GM12874 (cell line): Measurements from ENCODE around the gene ALOX5AP.

Experiments used
- TF ChIP-seq, protein P1 (sequence below): IDR thresholded peaks from 2 replicates; pipeline ENCODE4 v1.5.1; 2011; ENCODE audit warnings: low read depth, mild to moderate bottlenecking, control low read depth, low read length, moderate library complexity; ENCODE audit not compliant: insufficient read depth

Gene ALOX5AP

GRCh38 chr13:30735025-30735871 is at the start of gene ALOX5AP:
ALOX5AP (plus strand) TSS chr13:30735543; CDS start chr13:30735606, 63 bp downstream.
- TF ChIP-seq, protein P1, sequence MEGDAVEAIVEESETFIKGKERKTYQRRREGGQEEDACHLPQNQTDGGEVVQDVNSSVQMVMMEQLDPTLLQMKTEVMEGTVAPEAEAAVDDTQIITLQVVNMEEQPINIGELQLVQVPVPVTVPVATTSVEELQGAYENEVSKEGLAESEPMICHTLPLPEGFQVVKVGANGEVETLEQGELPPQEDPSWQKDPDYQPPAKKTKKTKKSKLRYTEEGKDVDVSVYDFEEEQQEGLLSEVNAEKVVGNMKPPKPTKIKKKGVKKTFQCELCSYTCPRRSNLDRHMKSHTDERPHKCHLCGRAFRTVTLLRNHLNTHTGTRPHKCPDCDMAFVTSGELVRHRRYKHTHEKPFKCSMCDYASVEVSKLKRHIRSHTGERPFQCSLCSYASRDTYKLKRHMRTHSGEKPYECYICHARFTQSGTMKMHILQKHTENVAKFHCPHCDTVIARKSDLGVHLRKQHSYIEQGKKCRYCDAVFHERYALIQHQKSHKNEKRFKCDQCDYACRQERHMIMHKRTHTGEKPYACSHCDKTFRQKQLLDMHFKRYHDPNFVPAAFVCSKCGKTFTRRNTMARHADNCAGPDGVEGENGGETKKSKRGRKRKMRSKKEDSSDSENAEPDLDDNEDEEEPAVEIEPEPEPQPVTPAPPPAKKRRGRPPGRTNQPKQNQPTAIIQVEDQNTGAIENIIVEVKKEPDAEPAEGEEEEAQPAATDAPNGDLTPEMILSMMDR = no peak

DNA sequence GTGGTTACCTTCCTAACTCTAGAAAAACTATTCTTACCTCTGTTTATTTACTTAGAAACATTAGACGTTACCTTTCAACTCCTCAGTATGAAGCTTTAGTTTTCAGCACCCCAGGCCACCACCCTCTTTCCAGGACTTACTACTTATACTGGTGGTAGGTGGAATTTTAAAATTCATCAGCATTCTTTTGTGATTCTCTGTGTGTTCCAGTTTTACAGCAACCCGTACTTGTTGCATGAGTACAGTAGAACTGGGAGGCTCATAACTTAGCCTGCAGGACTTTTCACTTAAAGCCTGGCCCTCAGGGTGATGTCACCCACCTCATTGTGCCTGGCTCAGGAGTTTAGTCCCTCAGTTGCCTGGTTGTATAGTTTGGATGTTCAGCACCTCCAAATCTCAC is 49.4 kb upstream of the ALOX5AP start:
- TF ChIP-seq, protein P1 = no peak

DNA sequence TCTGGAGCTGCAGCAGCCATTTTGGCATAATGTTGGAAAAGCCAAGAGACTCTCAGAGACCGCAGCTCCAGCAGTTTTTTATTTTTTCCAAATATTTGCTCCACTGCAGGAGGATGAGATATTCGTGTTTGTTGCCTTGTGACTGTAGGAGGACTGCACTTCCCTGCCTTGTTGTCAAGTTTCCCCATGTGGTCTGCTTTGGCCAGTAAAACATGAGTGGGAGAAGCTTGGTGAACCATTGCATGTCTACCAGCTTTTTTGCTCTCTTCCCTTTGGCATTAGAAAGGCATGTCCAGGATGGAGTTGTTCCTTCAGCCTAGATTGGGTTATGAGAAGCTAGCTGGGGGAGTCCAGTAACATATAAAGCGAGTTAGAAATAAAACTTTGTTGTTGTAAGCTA is 47.7 kb upstream of the ALOX5AP start:
- TF ChIP-seq, protein P1 = no peak

- TF ChIP-seq, protein P1 = no peak
Measured at GRCh38 chr13:30689752-30690151, 45.6 kb upstream of the ALOX5AP start.

DNA sequence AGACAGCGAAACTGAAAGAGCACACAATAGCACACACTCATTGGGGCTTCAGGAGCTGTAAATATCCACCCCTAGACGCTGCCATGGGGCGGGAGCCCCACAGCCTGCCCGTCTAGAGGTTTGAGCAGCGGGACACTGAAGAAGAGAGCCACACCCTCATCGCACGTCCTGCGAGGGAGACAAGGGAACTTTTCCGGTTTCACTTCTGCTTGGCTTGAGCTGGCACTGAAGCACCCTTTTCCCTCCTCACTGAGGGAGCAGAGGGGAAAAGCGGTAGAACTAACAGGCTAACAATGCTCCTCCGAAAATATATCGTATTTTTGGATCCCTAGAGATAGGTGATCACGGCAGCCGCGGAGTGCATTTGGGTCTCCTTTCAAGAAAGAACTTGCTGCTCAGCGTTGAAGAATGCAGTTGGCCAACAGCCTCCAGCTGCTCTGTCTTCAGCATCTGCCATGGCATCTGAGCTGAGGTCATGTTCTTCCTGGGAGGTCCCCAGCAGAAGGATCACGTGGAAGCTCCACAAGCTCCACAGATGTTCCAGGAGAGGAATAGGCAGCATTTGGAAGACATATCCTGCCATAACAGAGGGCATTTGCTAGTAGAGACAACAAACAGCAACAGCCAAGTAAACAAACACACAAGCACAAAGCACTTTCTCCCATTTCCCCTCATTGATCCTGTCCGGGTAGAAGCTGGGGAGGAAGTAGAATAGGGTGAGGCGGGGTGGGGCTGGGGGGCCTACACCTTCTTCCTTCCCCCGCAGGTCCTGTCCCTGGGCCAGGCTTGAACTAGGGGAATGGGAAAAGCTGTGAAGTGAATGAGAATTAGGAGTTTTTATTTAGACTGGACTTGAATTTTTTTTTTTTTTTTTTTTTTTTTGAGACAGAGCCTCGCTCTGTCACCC is 44.8 kb upstream of the ALOX5AP start:
- TF ChIP-seq, protein P1 = no peak

DNA sequence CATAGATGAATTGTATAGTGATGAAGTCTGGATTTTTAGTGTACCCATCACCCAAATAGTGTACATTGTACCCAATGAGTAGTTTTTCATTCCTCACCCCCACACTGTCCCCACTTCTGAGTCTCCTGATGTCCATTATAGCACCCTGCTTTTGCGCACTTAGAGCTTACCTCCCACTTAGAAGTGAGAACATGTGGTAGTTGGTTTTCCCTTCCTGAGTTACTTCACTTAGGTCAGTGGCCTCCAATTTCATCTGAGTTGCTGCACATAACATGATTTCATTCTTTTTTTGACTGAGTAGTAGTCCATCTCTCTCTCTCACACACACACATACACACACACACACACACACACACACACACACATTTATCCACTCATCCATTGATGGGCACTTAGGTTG is 43.2 kb upstream of the ALOX5AP start:
- TF ChIP-seq, protein P1 = no peak

DNA sequence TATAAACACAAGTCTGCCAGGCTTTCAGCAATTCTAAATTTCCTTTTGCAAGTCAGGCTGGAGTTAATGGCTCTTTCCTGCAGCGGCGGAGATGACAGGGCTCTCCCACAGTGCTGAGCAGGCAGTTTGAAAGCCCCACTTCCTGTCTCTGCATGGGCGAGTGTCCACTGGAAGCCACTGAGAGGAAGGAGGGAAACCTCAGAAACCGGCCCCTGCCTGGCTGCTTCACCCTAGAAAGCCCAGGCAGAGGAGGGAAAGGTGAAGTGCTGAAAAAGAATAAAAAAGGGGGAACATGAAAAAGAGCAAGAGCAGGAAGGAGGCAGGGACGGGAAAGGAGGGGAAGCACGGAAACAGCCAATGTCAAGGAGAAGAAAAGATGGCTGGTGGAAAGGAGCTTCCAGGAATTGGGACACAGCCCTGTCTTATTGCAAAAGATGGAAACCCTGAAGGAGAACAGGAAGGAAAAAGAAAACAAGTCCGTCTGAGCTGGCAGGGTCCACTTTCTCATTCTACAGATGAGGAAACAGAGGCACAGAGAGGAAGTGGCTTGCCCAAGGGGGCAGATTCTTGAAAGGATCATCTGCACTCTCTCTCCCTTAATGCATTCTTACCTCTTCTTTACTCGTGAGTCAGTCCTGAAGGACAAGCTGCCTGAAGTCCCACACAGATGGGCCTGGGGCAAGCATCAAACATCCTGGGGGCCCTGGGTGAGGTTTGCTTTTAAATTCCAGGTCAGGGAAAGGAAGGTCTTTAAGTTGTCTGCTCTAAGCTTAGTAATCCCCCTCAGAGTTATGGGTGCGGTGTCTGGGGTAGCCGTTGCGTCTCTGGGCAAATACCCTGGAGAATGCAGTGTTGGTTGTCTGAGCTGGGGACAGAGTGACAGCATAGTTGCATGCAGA is 38.8 kb upstream of the ALOX5AP start:
- TF ChIP-seq, protein P1 = no peak
